ENCODE measurements around the gene MYO9B.

DNA sequence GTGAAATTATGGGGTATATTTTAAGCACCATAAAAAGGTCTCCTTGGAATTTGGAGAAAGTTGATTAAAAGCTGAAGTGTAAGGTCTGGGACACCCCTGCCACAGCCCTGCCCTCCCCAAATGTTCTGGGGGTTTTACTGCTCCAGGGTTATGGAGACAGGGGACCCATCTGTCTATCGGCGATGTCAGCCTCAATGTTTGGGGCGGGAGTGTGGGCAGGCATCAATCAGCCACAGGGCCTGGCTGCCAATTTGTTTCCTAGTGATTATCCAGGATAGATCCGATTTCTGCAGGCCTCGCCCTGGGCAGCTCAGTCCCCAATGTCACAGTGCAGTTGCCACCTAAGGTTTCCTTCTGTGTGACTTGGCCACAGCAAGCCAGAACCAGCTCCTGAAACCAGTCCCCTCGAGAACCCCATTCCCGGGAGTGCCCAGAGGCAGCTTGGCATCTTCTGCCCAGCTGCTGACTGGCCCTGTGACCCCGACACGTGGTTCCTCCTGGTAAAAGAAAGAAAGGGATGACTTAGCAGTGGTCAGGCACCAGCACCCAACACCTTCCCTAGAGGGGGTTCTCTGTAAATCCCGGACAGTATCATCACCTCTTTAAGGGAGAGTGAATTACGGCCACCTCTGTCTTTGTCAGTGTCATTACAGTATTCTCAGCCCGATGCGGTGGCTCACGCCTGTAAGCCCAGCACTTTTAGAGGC is 41.6 kb downstream of the MYO9B start:
- TF ChIP-seq ATF3 (CRISPR knock-in tag; conservative IDR thresholded peaks at IDR 0.05) = no peak
- TF ChIP-seq, protein P1, sequence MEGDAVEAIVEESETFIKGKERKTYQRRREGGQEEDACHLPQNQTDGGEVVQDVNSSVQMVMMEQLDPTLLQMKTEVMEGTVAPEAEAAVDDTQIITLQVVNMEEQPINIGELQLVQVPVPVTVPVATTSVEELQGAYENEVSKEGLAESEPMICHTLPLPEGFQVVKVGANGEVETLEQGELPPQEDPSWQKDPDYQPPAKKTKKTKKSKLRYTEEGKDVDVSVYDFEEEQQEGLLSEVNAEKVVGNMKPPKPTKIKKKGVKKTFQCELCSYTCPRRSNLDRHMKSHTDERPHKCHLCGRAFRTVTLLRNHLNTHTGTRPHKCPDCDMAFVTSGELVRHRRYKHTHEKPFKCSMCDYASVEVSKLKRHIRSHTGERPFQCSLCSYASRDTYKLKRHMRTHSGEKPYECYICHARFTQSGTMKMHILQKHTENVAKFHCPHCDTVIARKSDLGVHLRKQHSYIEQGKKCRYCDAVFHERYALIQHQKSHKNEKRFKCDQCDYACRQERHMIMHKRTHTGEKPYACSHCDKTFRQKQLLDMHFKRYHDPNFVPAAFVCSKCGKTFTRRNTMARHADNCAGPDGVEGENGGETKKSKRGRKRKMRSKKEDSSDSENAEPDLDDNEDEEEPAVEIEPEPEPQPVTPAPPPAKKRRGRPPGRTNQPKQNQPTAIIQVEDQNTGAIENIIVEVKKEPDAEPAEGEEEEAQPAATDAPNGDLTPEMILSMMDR (IDR thresholded peaks at IDR 0.05) = no peak
- TF ChIP-seq AFF4 (CRISPR knock-in tag; IDR thresholded peaks at IDR 0.05; ENCODE audit: borderline replicate concordance) = no peak
- no peak for TF ChIP-seq PREB (CRISPR knock-in tag; IDR thresholded peaks at IDR 0.05; ENCODE audit: borderline replicate concordance)
- TF ChIP-seq ZNF263 (CRISPR knock-in tag; IDR thresholded peaks at IDR 0.05; ENCODE audit: low read depth) = no peak
- TF ChIP-seq TEAD4 (CRISPR knock-in tag; IDR thresholded peaks at IDR 0.05) = no peak
